ENCODE data around the gene C1orf226.

C1orf226 gene

GRCh38 chr1:162369571-162369970 is 12.0 kb upstream of the C1orf226 start:
- no peak for TF ChIP-seq CTCF (IDR thresholded peaks at IDR 0.05; ENCODE audit: insufficient read depth, low read depth, low read length, missing control alignments)
- no peak overlapping the region for H3K4me3 ChIP-seq (ENCODE audit: low read length)
- no peak for DNase-seq (ENCODE audit: low read depth)

GRCh38 chr1:162370161-162370560 is 11.4 kb upstream of the C1orf226 start:
- H3K4me3 ChIP-seq (ENCODE audit: low read length): no peak overlapping the region
- DNase-seq (ENCODE audit: low read depth): no peak
- TF ChIP-seq CTCF (IDR thresholded peaks at IDR 0.05; ENCODE audit: insufficient read depth, low read depth, low read length, missing control alignments): no peak

GRCh38 chr1:162370721-162371120 is 10.8 kb upstream of the C1orf226 start:
- no peak for DNase-seq (ENCODE audit: low read depth)
- H3K4me3 ChIP-seq (ENCODE audit: low read length): no peak overlapping the region
- TF ChIP-seq CTCF (IDR thresholded peaks at IDR 0.05; ENCODE audit: insufficient read depth, low read depth, low read length, missing control alignments): no peak

GRCh38 chr1:162371611-162372010 is 9.9 kb upstream of the C1orf226 start:
- no peak for TF ChIP-seq CTCF (IDR thresholded peaks at IDR 0.05; ENCODE audit: insufficient read depth, low read depth, low read length, missing control alignments)
- no peak overlapping the region for H3K4me3 ChIP-seq (ENCODE audit: low read length)

GRCh38 chr1:162372159-162373071 is 9.1 kb upstream of the C1orf226 start:
- no peak overlapping the region for H3K4me3 ChIP-seq (ENCODE audit: low read length)
- no peak for DNase-seq (ENCODE audit: low read depth)
- no peak for TF ChIP-seq CTCF (IDR thresholded peaks at IDR 0.05; ENCODE audit: insufficient read depth, low read depth, low read length, missing control alignments)

More at GRCh38 chr1:162371611-162372010, 9.9 kb upstream of the C1orf226 start:
- DNase-seq (ENCODE audit: low read depth): peak; percentile 74

- no peak for TF ChIP-seq CTCF (IDR thresholded peaks at IDR 0.05; ENCODE audit: insufficient read depth, low read depth, low read length, missing control alignments)
- DNase-seq (ENCODE audit: low read depth): no peak
- no peak overlapping the region for H3K4me3 ChIP-seq (ENCODE audit: low read length)
Measured at GRCh38 chr1:162373072-162373427, 8.5 kb upstream of the C1orf226 start.

Measured in epithelial cell of esophagus (primary cell).